GM12874 (cell line): ENCODE results near the gene FFAR1.

Experiments used
- TF ChIP-seq, protein P1 (sequence below): IDR thresholded peaks from 2 replicates; pipeline ENCODE4 v1.5.1; 2011; ENCODE audit warnings: low read depth, mild to moderate bottlenecking, control low read depth, low read length, moderate library complexity; ENCODE audit not compliant: insufficient read depth

The FFAR1 gene

DNA sequence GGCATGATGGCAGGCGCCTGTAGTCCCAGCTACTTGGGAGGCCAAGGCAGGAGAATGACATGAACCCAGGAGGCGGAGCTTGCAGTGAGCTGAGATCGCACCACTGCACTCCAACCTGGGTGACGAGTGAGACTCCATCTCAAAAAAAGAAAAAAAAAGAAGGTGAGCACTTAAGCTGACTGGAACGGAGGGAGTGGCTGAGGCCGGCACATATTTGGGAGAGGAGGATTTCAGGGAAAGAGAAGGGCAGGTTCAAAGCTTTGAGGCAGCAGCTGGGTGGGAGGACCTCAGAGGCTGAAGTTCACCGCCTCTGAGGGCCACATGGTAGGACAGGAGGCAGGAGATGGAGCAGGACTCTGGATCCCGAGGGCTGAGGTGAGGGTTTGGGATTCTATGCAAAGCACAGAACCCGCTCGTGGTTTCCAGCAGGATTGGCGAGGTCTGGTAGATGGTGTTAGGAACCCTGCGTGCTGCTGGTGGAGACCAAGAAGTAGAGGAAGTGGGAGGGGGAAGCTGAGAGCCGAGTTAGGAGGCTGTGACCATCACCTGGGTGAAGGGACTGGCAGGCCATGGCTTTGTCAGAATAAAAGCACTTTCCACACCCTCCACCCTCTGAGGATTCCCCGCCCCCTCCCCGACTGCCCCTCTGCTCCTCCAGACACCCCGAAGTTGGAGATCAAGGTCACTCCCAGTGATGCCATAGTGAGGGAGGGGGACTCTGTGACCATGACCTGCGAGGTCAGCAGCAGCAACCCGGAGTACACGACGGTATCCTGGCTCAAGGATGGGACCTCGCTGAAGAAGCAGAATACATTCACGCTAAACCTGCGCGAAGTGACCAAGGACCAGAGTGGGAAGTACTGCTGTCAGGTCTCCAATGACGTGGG, 10.4 kb upstream of the FFAR1 start:
- TF ChIP-seq, protein P1, sequence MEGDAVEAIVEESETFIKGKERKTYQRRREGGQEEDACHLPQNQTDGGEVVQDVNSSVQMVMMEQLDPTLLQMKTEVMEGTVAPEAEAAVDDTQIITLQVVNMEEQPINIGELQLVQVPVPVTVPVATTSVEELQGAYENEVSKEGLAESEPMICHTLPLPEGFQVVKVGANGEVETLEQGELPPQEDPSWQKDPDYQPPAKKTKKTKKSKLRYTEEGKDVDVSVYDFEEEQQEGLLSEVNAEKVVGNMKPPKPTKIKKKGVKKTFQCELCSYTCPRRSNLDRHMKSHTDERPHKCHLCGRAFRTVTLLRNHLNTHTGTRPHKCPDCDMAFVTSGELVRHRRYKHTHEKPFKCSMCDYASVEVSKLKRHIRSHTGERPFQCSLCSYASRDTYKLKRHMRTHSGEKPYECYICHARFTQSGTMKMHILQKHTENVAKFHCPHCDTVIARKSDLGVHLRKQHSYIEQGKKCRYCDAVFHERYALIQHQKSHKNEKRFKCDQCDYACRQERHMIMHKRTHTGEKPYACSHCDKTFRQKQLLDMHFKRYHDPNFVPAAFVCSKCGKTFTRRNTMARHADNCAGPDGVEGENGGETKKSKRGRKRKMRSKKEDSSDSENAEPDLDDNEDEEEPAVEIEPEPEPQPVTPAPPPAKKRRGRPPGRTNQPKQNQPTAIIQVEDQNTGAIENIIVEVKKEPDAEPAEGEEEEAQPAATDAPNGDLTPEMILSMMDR: no peak

DNA sequence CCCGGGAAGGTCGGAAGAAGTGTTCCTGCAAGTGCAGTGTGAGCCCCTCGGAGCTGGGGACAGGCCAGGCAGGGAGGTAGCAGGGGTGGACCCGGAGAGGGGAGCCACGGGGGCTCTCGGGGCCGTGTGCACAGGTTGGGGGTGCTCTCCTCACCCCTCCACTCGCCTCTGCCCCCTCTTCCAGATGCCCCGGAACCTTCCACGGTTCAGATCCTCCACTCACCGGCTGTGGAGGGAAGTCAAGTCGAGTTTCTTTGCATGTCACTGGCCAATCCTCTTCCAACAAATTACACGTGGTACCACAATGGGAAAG, 9.8 kb upstream of the FFAR1 start:
- TF ChIP-seq, protein P1: no peak

DNA sequence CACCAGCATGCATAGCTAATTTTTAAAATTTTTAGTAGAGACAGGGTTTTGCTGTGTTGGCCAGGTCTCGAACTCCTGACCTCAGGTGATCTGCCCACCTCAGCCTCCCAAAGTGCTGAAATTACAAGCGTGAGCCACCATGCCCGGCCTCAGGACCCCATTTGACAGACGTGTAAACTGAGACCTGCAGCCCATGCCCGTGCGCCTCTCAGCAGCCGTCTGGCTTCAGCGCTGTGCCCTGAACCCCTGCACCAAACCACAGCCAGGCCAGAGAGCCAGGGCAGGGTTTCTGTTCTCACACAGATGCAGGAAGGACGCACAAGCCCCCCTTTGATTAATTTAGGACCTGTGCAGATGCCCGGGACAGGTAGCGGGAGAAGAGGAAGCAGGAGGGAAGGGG, 7.3 kb upstream of the FFAR1 start:
- TF ChIP-seq, protein P1: no peak

DNA sequence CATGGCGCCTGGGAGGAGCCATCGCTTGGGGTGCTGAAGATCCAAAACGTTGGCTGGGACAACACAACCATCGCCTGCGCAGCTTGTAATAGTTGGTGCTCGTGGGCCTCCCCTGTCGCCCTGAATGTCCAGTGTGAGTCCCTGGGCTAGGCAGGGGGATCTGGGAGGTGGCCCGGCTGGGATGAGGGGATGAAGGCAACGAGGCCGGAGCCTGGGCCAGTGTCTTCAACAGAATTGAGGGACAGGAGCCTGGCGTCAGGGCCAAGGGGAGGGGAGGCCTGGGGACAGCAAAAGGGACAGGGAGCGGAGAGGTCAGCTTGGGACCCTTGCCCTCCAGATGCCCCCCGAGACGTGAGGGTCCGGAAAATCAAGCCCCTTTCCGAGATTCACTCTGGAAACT, 6.7 kb upstream of the FFAR1 start:
- TF ChIP-seq, protein P1: no peak

DNA sequence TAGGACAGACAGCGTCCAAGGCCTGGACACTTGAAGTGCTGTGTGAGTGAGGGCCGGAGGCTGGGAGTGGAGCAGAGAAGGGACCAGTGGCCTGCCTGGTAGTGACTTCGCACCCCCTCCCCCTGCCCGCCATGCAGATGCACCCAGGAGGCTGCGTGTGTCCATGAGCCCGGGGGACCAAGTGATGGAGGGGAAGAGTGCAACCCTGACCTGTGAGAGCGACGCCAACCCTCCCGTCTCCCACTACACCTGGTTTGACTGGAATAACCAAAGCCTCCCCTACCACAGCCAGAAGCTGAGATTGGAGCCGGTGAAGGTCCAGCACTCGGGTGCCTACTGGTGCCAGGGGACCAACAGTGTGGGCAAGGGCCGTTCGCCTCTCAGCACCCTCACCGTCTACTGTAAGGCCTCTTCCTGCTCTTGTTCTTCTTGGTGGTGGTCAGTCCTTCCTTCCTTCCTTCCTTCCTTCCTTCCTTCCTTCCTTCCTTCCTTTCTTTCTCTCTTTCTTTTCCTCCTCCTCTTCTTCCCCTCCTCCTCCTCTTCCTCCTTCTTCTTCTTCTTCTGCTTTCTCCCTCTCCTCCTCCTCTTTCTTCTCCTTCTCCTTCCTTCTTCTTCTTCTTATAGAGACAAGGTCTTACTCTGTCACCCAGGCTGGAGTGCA, 6.0 kb upstream of the FFAR1 start:
- TF ChIP-seq, protein P1: no peak

DNA sequence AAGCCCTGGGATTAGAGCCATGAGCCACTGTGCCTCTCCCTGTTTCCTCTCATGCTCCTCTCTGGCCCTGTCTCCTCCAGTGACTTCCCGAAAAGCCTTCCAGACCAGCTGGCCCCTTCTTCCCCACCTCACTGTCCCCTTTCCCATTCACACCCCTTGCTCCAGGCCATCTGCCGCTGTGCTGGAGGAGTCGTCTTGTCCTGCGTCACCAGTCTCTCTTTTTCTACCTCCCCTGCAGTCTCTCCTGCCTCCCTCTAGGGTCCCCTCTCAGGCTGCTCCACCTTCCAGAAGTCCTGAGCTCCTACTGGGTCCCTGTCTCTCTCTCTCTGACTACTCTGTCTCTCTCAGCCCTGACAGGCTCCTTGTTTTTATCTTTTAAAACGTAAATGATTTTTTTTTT, 5.3 kb upstream of the FFAR1 start:
- TF ChIP-seq, protein P1: no peak

DNA sequence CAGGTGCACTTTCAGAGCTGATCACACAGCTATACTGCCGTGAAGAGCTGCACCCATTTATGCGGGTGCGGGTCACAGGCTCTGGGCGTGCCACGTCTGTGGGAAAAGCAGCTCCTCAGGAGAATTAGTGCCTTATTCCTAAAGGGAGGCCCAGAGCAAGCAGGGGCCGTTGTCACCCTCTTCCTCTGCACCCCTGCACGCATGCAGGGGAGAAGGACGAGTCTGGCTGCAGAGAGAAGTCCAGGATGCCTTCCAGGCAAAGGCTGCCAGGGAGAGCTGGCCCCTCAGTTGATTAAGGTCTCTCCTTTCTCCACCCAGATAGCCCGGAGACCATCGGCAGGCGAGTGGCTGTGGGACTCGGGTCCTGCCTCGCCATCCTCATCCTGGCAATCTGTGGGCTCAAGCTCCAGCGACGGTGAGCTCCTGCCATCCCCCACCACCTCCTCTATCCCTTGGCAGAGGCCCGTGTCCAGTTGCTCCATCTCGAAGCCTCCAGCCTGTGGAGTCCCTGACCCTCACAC, 3.1 kb upstream of the FFAR1 start:
- TF ChIP-seq, protein P1: no peak
